Fibroblast of lung (primary cell): ENCODE results near the gene EBF3. TPM values are rescaled to one million over a fixed set of nuclear protein-coding genes. Genes with fewer than 3 reads are reported as not detected.

Experiments used
- DNase-seq, 2 donors: peaks; one replicate each; pipeline versions ENCODE4 v3.0.0 to v3.0.0-alpha.2; 2010; ENCODE audit warnings: low read depth in 2 of 2
- H2AFZ ChIP-seq: 2 replicates; pipeline ENCODE4 v1.5.1; 2012; ENCODE audit warnings: low read length, control low read depth, inconsistent platforms
- H3K27ac ChIP-seq: 2 replicates; pipeline ENCODE4 v1.5.1; 2011; ENCODE audit warnings: low read length, control low read depth; ENCODE audit not compliant: insufficient read depth
- H3K27me3 ChIP-seq: 2 replicates; pipeline ENCODE4 v1.5.1; 2011; ENCODE audit warnings: mild to moderate bottlenecking, low read length; ENCODE audit not compliant: control insufficient read depth, insufficient read depth
- H3K36me3 ChIP-seq: 2 replicates; pipeline ENCODE4 v1.5.1; 2011; ENCODE audit warnings: low read length; ENCODE audit not compliant: control insufficient read depth, insufficient read depth
- H3K4me1 ChIP-seq: 2 replicates; pipeline ENCODE4 v1.5.1; 2011; ENCODE audit warnings: low read length; ENCODE audit not compliant: control insufficient read depth, insufficient read depth; ENCODE audit errors: extremely low read depth
- H3K4me2 ChIP-seq: 2 replicates; pipeline ENCODE4 v1.5.1; 2011; ENCODE audit warnings: low read length, control low read depth; ENCODE audit not compliant: insufficient read depth; ENCODE audit errors: extremely low read depth
- H3K4me3 ChIP-seq, 4 experiments: fragments of 200-600 bp in 1 of 4; sonication (generic) in 1 of 4; replicated peaks in 1 of 4; 2 replicates each; pipeline ENCODE4 v1.5.1; 2011 to 2016; ENCODE audit warnings: low read length in 4 of 4, low read depth in 3 of 4, mild to moderate bottlenecking in 3 of 4, control low read depth in 2 of 4, inconsistent platforms in 1 of 4, mixed read lengths in 1 of 4; ENCODE audit not compliant: insufficient read depth in 1 of 4; ENCODE audit errors: control extremely low read depth in 1 of 4
- H3K79me2 ChIP-seq: 2 replicates; pipeline ENCODE4 v1.5.1; 2012; ENCODE audit warnings: mild to moderate bottlenecking, low read length, inconsistent platforms; ENCODE audit not compliant: control insufficient read depth, insufficient read depth
- H3K9ac ChIP-seq: 2 replicates; pipeline ENCODE4 v1.5.1; 2011; ENCODE audit warnings: mild to moderate bottlenecking, low read length, control low read depth; ENCODE audit not compliant: insufficient read depth
- H3K9me3 ChIP-seq: 2 replicates; pipeline ENCODE4 v1.5.1; 2012; ENCODE audit warnings: low read depth, low read length; ENCODE audit not compliant: control insufficient read depth, insufficient read depth
- H4K20me1 ChIP-seq: 2 replicates; pipeline ENCODE4 v1.5.1; 2011; ENCODE audit warnings: low read length; ENCODE audit not compliant: control insufficient read depth, insufficient read depth; ENCODE audit errors: extremely low read depth
- EZH2 ChIP-seq: IDR thresholded peaks from 2 replicates; pipeline ENCODE4 v1.5.1; 2012; ENCODE audit warnings: low read length, control low read depth, mild to moderate bottlenecking; ENCODE audit errors: missing control alignments
- polyA plus RNA-seq, 2 donors: library from polyadenylated mRNA; depleted of rRNA in 1 of 2; stranded (reverse) in 1 of 2; unstranded in 1 of 2; fragments of >200 nt; gene quantifications; 2 replicates each; pipeline ENCODE4 v1.2.1, GENCODE V29; 2011 to 2012; ENCODE audit warnings: missing spikeins in 1 of 2
- total RNA-seq: library from RNA; depleted of rRNA; stranded (reverse); fragments of >200 nt; gene quantifications from 2 replicates; pipeline ENCODE4 v1.2.1, GENCODE V29; 2014
- TF ChIP-seq, protein P1 (sequence below), 2 donors: IDR thresholded peaks in 1 of 2; conservative IDR thresholded peaks in 1 of 2; 1 replicate in 1 of 2; 2 replicates in 1 of 2; pipeline ENCODE4 v1.5.1; 2011 to 2012; ENCODE audit warnings: low read length in 2 of 2, control low read depth in 1 of 2, inconsistent platforms in 1 of 2, low read depth in 1 of 2, mild to moderate bottlenecking in 1 of 2

EBF3 gene
- total and polyA plus RNA-seq, 2 donors (not counting 1 experiment from before 2014, with no cell fraction given): 0.12 to 0.17 TPM

DNA sequence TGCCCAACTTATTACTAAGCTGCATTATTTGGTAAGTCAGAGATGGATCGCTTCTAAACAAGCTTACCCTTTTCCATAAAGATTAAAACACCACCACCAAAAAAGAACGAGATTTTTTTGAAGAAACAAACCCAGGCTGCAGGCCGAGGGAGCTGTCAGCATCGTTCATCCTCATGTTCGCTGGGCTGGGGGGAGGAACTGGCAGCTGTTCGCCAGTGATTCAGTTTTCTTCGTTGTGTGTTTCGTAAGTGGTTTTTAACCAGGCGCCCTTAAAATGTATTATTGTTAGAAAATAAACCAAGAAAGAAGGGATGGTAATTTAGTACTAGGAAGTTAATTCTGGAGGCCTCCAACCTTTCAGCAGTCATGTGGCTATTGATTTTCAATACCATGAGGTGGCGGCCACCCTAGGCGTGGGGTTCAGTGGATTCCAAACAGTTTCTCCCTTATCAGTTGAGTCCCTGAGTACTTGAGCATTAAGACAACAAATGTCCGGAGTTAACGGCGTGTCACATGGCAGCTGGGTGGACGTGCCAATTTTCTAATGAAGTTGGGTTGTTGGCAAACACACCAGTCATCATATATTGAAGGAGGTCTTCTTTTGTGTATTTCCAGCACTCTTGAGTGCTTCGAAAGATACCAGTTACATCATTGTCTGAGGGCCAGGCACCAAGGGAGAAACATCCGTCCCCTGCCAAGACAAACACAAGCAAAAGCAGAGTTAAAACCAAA lies 173.2 kb downstream of the EBF3 start:
- Histone ChIP-seq H3K27me3 (no peaks in the 10 kb centered on the region), H3K79me2 (no peaks in the 10 kb centered on the region), H3K4me2 (no peak overlapping the region), H3K4me3 (no peak overlapping the region), H4K20me1 (no peaks in the 10 kb centered on the region), H3K27ac (no peak overlapping the region), H2AFZ (no peak overlapping the region), H3K4me1 (no peaks in the 10 kb centered on the region), H3K9ac (no peak overlapping the region), H3K9me3 (peaks cover 2% of the 10 kb centered on the region), H3K36me3 (no peaks in the 10 kb centered on the region)
- TF ChIP-seq, protein P1, sequence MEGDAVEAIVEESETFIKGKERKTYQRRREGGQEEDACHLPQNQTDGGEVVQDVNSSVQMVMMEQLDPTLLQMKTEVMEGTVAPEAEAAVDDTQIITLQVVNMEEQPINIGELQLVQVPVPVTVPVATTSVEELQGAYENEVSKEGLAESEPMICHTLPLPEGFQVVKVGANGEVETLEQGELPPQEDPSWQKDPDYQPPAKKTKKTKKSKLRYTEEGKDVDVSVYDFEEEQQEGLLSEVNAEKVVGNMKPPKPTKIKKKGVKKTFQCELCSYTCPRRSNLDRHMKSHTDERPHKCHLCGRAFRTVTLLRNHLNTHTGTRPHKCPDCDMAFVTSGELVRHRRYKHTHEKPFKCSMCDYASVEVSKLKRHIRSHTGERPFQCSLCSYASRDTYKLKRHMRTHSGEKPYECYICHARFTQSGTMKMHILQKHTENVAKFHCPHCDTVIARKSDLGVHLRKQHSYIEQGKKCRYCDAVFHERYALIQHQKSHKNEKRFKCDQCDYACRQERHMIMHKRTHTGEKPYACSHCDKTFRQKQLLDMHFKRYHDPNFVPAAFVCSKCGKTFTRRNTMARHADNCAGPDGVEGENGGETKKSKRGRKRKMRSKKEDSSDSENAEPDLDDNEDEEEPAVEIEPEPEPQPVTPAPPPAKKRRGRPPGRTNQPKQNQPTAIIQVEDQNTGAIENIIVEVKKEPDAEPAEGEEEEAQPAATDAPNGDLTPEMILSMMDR (conservative IDR thresholded peaks at IDR 0.05 in 1 of 2, IDR thresholded peaks at IDR 0.05 in 1 of 2; ENCODE audit: low read depth in 1 of 2, low read length in 2 of 2): no peak
- no peak for TF ChIP-seq EZH2
- DNase-seq: peak in 1 of 2 donors; percentile 13

GRCh38 chr10:129788215-129788614 lies 175.9 kb downstream of the EBF3 start:
- TF ChIP-seq, protein P1 (conservative IDR thresholded peaks at IDR 0.05 in 1 of 2, IDR thresholded peaks at IDR 0.05 in 1 of 2; ENCODE audit: low read depth in 1 of 2, low read length in 2 of 2): no peak
- TF ChIP-seq EZH2: no peak
- H3K9ac ChIP-seq: no peak overlapping the region

DNA sequence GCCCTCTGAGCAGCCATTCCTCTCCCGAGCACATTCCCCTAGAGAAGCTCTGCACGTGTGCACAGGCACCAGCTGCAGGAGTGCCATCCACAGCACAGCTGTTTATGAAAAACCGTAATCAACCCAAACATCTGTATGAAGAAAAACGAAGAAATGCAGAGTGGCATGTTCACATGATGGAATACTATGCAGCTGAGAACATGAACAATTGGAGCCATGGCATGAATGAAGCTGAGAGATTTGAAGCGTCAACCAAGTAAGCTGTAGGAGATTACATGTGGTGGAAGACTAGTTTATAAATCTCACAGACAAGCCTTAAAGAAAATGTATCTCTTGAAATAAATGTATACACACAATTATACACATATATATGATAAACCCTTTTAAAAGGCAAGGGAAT lies 176.5 kb downstream of the EBF3 start:
- no peak overlapping the region for H3K4me2 ChIP-seq
- H3K27ac ChIP-seq: no peak overlapping the region
- no peaks in the 10 kb centered on the region for H3K27me3 ChIP-seq
- no peaks in the 10 kb centered on the region for H3K36me3 ChIP-seq
- H4K20me1 ChIP-seq: no peaks in the 10 kb centered on the region
- no peak overlapping the region for H3K9ac ChIP-seq
- no peaks in the 10 kb centered on the region for H3K4me1 ChIP-seq
- TF ChIP-seq EZH2: no peak
- TF ChIP-seq, protein P1 (conservative IDR thresholded peaks at IDR 0.05 in 1 of 2, IDR thresholded peaks at IDR 0.05 in 1 of 2; ENCODE audit: low read depth in 1 of 2, low read length in 2 of 2): no peak
- DNase-seq: no peak
- no peak overlapping the region for H2AFZ ChIP-seq
- H3K9me3 ChIP-seq: no peaks in the 10 kb centered on the region
- H3K4me3 ChIP-seq: no peak overlapping the region
- H3K79me2 ChIP-seq: no peaks in the 10 kb centered on the region

More at GRCh38 chr10:129788215-129788614, 175.9 kb downstream of the EBF3 start:
- no peaks in the 10 kb centered on the region for H3K36me3 ChIP-seq
- no peaks in the 10 kb centered on the region for H3K27me3 ChIP-seq
- no peak overlapping the region for H2AFZ ChIP-seq
- no peaks in the 10 kb centered on the region for H3K79me2 ChIP-seq
- no peak overlapping the region for H3K27ac ChIP-seq
- no peak for DNase-seq
- H3K4me1 ChIP-seq: no peaks in the 10 kb centered on the region
- H3K9me3 ChIP-seq: peaks cover 2% of the 10 kb centered on the region
- H3K4me3 ChIP-seq: no peak overlapping the region
- no peak overlapping the region for H3K4me2 ChIP-seq
- H4K20me1 ChIP-seq: no peaks in the 10 kb centered on the region
